Stomach (tissue), 4 donors: ENCODE measurements around the gene TMPRSS3.

Source experiments
- CTCF ChIP-seq, 7 experiments: fragments of 450-650 bp in 4 of 7; fragments of 200-600 bp in 3 of 7; sonication (generic) in 3 of 7; IDR thresholded peaks; one replicate each; pipeline ENCODE4 v1.5.1; 2016 to 2019; ENCODE audit warnings: antibody characterized with exemption in 7 of 7, control low read depth in 2 of 7, mild to moderate bottlenecking in 1 of 7
- EP300 ChIP-seq: sonication (generic); formaldehyde crosslinking; IDR thresholded peaks from one replicate; pipeline ENCODE4 v1.6.1; 2017; ENCODE audit warnings: antibody characterized with exemption

GRCh38 chr21:42375506-42375905 is 20.3 kb downstream of the TMPRSS3 start:
- TF ChIP-seq CTCF (IDR thresholded peaks at IDR 0.05) (no peak), EP300 (no peak)
